Stimulated activated CD8-positive, alpha-beta memory T cell treated with anti-CD3 and anti-CD28 coated beads, Interleukin-4, amount 100 ng/mL, for 1 hour (primary cell): ENCODE measurements around the gene ESR1.

Source experiments
- DNase-seq, 2 donors: peaks; one replicate each; pipeline ENCODE4 v3.0.0-alpha.2; 2020; ENCODE audit warnings: low read depth in 2 of 2, low spot score in 1 of 2

The ESR1 gene

GRCh38 chr6:151807513-151808370 lies at the start of gene ESR1:
TSS of gene ESR1 (plus strand) at chr6:151807682. CDS start at chr6:151807913, 231 bp downstream.
- DNase-seq, result no peak

- DNase-seq, result no peak
These were observed 47.0 kb upstream of the ESR1 start for GRCh38 chr6:151760486-151760885.

- no peak for DNase-seq
These were observed 45.6 kb upstream of the ESR1 start for GRCh38 chr6:151761851-151762250.

GRCh38 chr6:151762817-151763216 lies 44.7 kb upstream of the ESR1 start:
- DNase-seq, result no peak

- no peak for DNase-seq
These were observed 44.2 kb upstream of the ESR1 start for GRCh38 chr6:151763303-151763702.

- no peak for DNase-seq
These were observed 43.4 kb upstream of the ESR1 start for GRCh38 chr6:151763938-151764680.

- peak in 1 of 2 donors; percentile 5 for DNase-seq
These were observed 42.0 kb upstream of the ESR1 start for GRCh38 chr6:151765444-151765886.

GRCh38 chr6:151772446-151772845 lies 35.0 kb upstream of the ESR1 start:
- no peak for DNase-seq

GRCh38 chr6:151773382-151773781 lies 34.1 kb upstream of the ESR1 start:
- no peak for DNase-seq

GRCh38 chr6:151782560-151782959 lies 24.9 kb upstream of the ESR1 start:
- no peak for DNase-seq

GRCh38 chr6:151783692-151784091 lies 23.8 kb upstream of the ESR1 start:
- no peak for DNase-seq

- DNase-seq, result no peak
These were observed 22.9 kb upstream of the ESR1 start for GRCh38 chr6:151784441-151785214.

- DNase-seq, result no peak
These were observed 10.5 kb upstream of the ESR1 start for GRCh38 chr6:151796842-151797530.

- DNase-seq, result no peak
These were observed 3.7 kb upstream of the ESR1 start for GRCh38 chr6:151803743-151804142.

- DNase-seq, result no peak
These were observed 2.7 kb upstream of the ESR1 start for GRCh38 chr6:151804585-151805285.

GRCh38 chr6:151805286-151805840 lies 2.1 kb upstream of the ESR1 start:
- no peak for DNase-seq

- DNase-seq, result no peak
These were observed 547 bp upstream of the ESR1 start for GRCh38 chr6:151806757-151807512.

GRCh38 chr6:151808371-151809241 lies 1.1 kb downstream of the ESR1 start:
- no peak for DNase-seq
